Large intestine (tissue), 3 donors: Measurements from ENCODE around the gene COL1A2. TPM values are rescaled to one million over a fixed set of nuclear protein-coding genes. Genes with fewer than 3 reads are reported as not detected.

ENCODE experiments used
- DNase-seq, 2 donors: peaks; one replicate each; pipeline versions ENCODE4 v3.0.0 to v3.0.0-alpha.2; 2013
- H3K27ac ChIP-seq: one replicate; pipeline ENCODE4 v1.5.1; 2013; ENCODE audit warnings: low read length
- H3K27me3 ChIP-seq: 2 replicates; pipeline ENCODE4 v1.6.1; 2013; ENCODE audit warnings: low read length; ENCODE audit not compliant: control insufficient read depth, insufficient read depth
- H3K36me3 ChIP-seq: 2 replicates; pipeline ENCODE4 v1.6.1; 2013; ENCODE audit warnings: low read length; ENCODE audit not compliant: control insufficient read depth, insufficient read depth
- H3K4me1 ChIP-seq: one replicate; pipeline ENCODE4 v1.6.1; 2013; ENCODE audit warnings: low read length; ENCODE audit not compliant: control insufficient read depth, insufficient read depth
- H3K4me3 ChIP-seq: one replicate; pipeline ENCODE4 v1.5.1; 2013; ENCODE audit warnings: low read length
- H3K9me3 ChIP-seq: one replicate; pipeline ENCODE4 v1.6.1; 2013; ENCODE audit warnings: mild to moderate bottlenecking, low read depth, low read length, moderate library complexity; ENCODE audit not compliant: control insufficient read depth
- WGBS: methylation state at CpG from one replicate; pipeline ENCODE4 v1.1.5; 2013; ENCODE audit warnings: low lambda C conversion rate; ENCODE audit not compliant: insufficient coverage; 5-methylcytosine and 5-hydroxymethylcytosine counted together
- polyA plus RNA-seq: library from polyadenylated mRNA; unstranded; fragments of 120-200 nt; gene quantifications from one replicate; pipeline ENCODE4 v1.2.1, GENCODE V29; 2013

The COL1A2 gene
- polyA plus RNA-seq, 1 donor: 532 TPM

GRCh38 chr7:94466516-94466915 is 71.8 kb downstream of the COL1A2 start:
- H3K27ac ChIP-seq: no peak overlapping the region
- no peaks in the 10 kb centered on the region for H3K36me3 ChIP-seq
- no peaks in the 10 kb centered on the region for H3K9me3 ChIP-seq
- WGBS: no CpG with 5 or more reads among the region's 1 CpG
- H3K4me1 ChIP-seq: no peaks in the 10 kb centered on the region
- H3K4me3 ChIP-seq: no peak overlapping the region
- no peaks in the 10 kb centered on the region for H3K27me3 ChIP-seq
- no peak for DNase-seq

- no peak for DNase-seq
- WGBS: 100% methylated on average over 2 of the region's 2 CpGs
- Histone ChIP-seq H3K27ac (no peak overlapping the region), H3K36me3 (no peaks in the 10 kb centered on the region), H3K9me3 (no peaks in the 10 kb centered on the region), H3K4me1 (no peaks in the 10 kb centered on the region), H3K27me3 (no peaks in the 10 kb centered on the region), H3K4me3 (no peak overlapping the region)
Observed at GRCh38 chr7:94471604-94472003, 76.9 kb downstream of the COL1A2 start.

- Histone ChIP-seq H3K27ac (no peak overlapping the region), H3K4me3 (no peak overlapping the region), H3K9me3 (no peaks in the 10 kb centered on the region), H3K36me3 (no peaks in the 10 kb centered on the region), H3K27me3 (no peaks in the 10 kb centered on the region), H3K4me1 (no peaks in the 10 kb centered on the region)
- no peak for DNase-seq
- WGBS: 86% methylated on average over 1 of the region's 1 CpG
Observed at GRCh38 chr7:94472608-94473007, 77.9 kb downstream of the COL1A2 start.

- 100% methylated on average over 2 of the region's 5 CpGs for WGBS
- no peak overlapping the region for H3K4me3 ChIP-seq
- H3K9me3 ChIP-seq: no peaks in the 10 kb centered on the region
- H3K27ac ChIP-seq: no peak overlapping the region
- no peaks in the 10 kb centered on the region for H3K4me1 ChIP-seq
- H3K36me3 ChIP-seq: no peaks in the 10 kb centered on the region
- no peaks in the 10 kb centered on the region for H3K27me3 ChIP-seq
- no peak for DNase-seq
Observed at GRCh38 chr7:94476251-94476840, 81.7 kb downstream of the COL1A2 start.

GRCh38 chr7:94477878-94478277 is 83.2 kb downstream of the COL1A2 start:
- Histone ChIP-seq H3K9me3 (no peaks in the 10 kb centered on the region), H3K36me3 (no peaks in the 10 kb centered on the region), H3K27me3 (no peaks in the 10 kb centered on the region), H3K4me3 (no peak overlapping the region), H3K4me1 (no peaks in the 10 kb centered on the region), H3K27ac (no peak overlapping the region)
- DNase-seq: no peak
- WGBS: 33% methylated on average over 1 of the region's 1 CpG

- WGBS: 0% methylated on average over 1 of the region's 3 CpGs
- Histone ChIP-seq H3K4me1 (no peaks in the 10 kb centered on the region), H3K4me3 (no peak overlapping the region), H3K27ac (no peak overlapping the region), H3K36me3 (no peaks in the 10 kb centered on the region), H3K9me3 (no peaks in the 10 kb centered on the region), H3K27me3 (no peaks in the 10 kb centered on the region)
- no peak for DNase-seq
Observed at GRCh38 chr7:94478648-94479214, 84.0 kb downstream of the COL1A2 start.

Other genes with a start within 250 kb of the COL1A2 start
- 31.0 TPM for gene CASD1, start 114.9 kb downstream of the COL1A2 start, polyA plus RNA-seq